Liver (tissue), 9 donors: ENCODE measurements around the gene LGR6. TPM values are rescaled to one million over a fixed set of nuclear protein-coding genes. Genes with fewer than 3 reads are reported as not detected.

Experiments used
- DNase-seq: peaks from one replicate; pipeline ENCODE4 v3.0.0-alpha.2; 2017; ENCODE audit warnings: low spot score
- H3K27ac ChIP-seq, 2 donors: one replicate each; pipeline ENCODE4 v1.7.0; 2013; ENCODE audit warnings: inconsistent platforms in 2 of 2, low read length in 2 of 2, control low read depth in 1 of 2, low read depth in 1 of 2, mild to moderate bottlenecking in 1 of 2
- H3K27me3 ChIP-seq, 4 donors: one replicate each; pipeline versions ENCODE4 v1.6.1 to v1.7.0; 2013; ENCODE audit warnings: low read length in 3 of 4, inconsistent platforms in 1 of 4, mild to moderate bottlenecking in 1 of 4, moderate library complexity in 1 of 4; ENCODE audit not compliant: control insufficient read depth in 4 of 4, insufficient read depth in 4 of 4
- H3K36me3 ChIP-seq, 4 donors: one replicate each; pipeline versions ENCODE4 v1.6.1 to v1.7.0; 2013; ENCODE audit warnings: low read length in 3 of 4, mild to moderate bottlenecking in 3 of 4, low read depth in 1 of 4, moderate library complexity in 1 of 4; ENCODE audit not compliant: control insufficient read depth in 4 of 4, insufficient read depth in 3 of 4
- H3K4me1 ChIP-seq, 4 donors: one replicate each; pipeline versions ENCODE4 v1.6.1 to v1.7.0; 2013; ENCODE audit warnings: low read length in 3 of 4, mild to moderate bottlenecking in 3 of 4, moderate library complexity in 1 of 4; ENCODE audit not compliant: control insufficient read depth in 4 of 4, insufficient read depth in 4 of 4
- H3K4me3 ChIP-seq, 3 donors: one replicate each; pipeline versions ENCODE4 v1.6.1 to v1.7.0; 2013; ENCODE audit warnings: low read length in 3 of 3, control low read depth in 1 of 3, low read depth in 1 of 3, mild to moderate bottlenecking in 1 of 3
- H3K9ac ChIP-seq, 2 donors: one replicate each; pipeline ENCODE4 v1.7.0; 2013; ENCODE audit warnings: low read length in 2 of 2, mild to moderate bottlenecking in 2 of 2, moderate library complexity in 2 of 2, control low read depth in 1 of 2, low read depth in 1 of 2
- H3K9me3 ChIP-seq, 4 donors: one replicate each; pipeline versions ENCODE4 v1.6.1 to v1.7.0; 2013; ENCODE audit warnings: low read length in 3 of 4; ENCODE audit not compliant: control insufficient read depth in 4 of 4
- EGR1 ChIP-seq, 2 donors: IDR thresholded peaks; 2 replicates each; pipeline ENCODE4 v1.6.1; 2016 to 2018; ENCODE audit warnings: antibody characterized with exemption in 2 of 2, low read depth in 2 of 2
- FOXA1 ChIP-seq: IDR thresholded peaks from 2 replicates; pipeline ENCODE4 v1.6.1; 2016; ENCODE audit warnings: antibody characterized with exemption
- FOXA2 ChIP-seq: IDR thresholded peaks from 2 replicates; pipeline ENCODE4 v1.6.1; 2016; ENCODE audit warnings: antibody characterized with exemption
- GABPA ChIP-seq, 2 donors: IDR thresholded peaks in 1 of 2; conservative IDR thresholded peaks in 1 of 2; 2 replicates each; pipeline ENCODE4 v1.6.1; 2016; ENCODE audit warnings: antibody characterized with exemption in 2 of 2, mild to moderate bottlenecking in 1 of 2, moderate library complexity in 1 of 2
- HNF4A ChIP-seq, 2 donors: conservative IDR thresholded peaks; 2 replicates each; pipeline ENCODE4 v1.6.1; 2016; ENCODE audit warnings: antibody characterized with exemption in 2 of 2, mild to moderate bottlenecking in 2 of 2
- HNF4G ChIP-seq: IDR thresholded peaks from 2 replicates; pipeline ENCODE4 v1.6.1; 2016; ENCODE audit warnings: antibody characterized with exemption
- JUND ChIP-seq, 2 donors: IDR thresholded peaks; 2 replicates each; pipeline ENCODE4 v1.6.1; 2016; ENCODE audit warnings: antibody characterized with exemption in 2 of 2
- NR2F2 ChIP-seq: IDR thresholded peaks from 2 replicates; pipeline ENCODE4 v1.6.1; 2016; ENCODE audit warnings: antibody characterized with exemption
- RAD21 ChIP-seq, 2 donors: IDR thresholded peaks; 2 replicates each; pipeline ENCODE4 v1.6.1; 2016; ENCODE audit warnings: antibody characterized with exemption in 2 of 2, mild to moderate bottlenecking in 2 of 2
- RXRA ChIP-seq, 2 donors: IDR thresholded peaks; 2 replicates each; pipeline ENCODE4 v1.6.1; 2017 to 2018; ENCODE audit warnings: antibody characterized with exemption in 2 of 2, mild to moderate bottlenecking in 1 of 2
- SP1 ChIP-seq: IDR thresholded peaks from 2 replicates; pipeline ENCODE4 v1.6.1; 2018; ENCODE audit warnings: antibody characterized with exemption, mild to moderate bottlenecking
- TAF1 ChIP-seq: conservative IDR thresholded peaks from 2 replicates; pipeline ENCODE4 v1.6.1; 2016; ENCODE audit warnings: antibody characterized with exemption, mild to moderate bottlenecking
- YY1 ChIP-seq: IDR thresholded peaks from 2 replicates; pipeline ENCODE4 v1.6.1; 2016; ENCODE audit warnings: antibody characterized with exemption, mild to moderate bottlenecking
- polyA plus RNA-seq, 2 donors: library from polyadenylated mRNA; stranded (reverse) in 1 of 2; unstranded in 1 of 2; fragments of 200-250 nt in 1 of 2; fragments of >200 nt in 1 of 2; fragmentation: Nextera tagmentation in 1 of 2; extraction: Ambion mirVana in 1 of 2; gene quantifications; one replicate each; pipeline versions ENCODE4 v1.2.1 to v1.2.3, GENCODE V29; 2013 to 2015
- total RNA-seq, 2 donors: library from RNA; depleted of rRNA; stranded (reverse); fragments of >200 nt; gene quantifications; one replicate each; pipeline ENCODE4 v1.2.3, GENCODE V29; 2014
- TF ChIP-seq, protein P1 (sequence below): IDR thresholded peaks from 2 replicates; pipeline ENCODE4 v1.6.1; 2016; ENCODE audit warnings: antibody characterized with exemption
- TF ChIP-seq, protein P2 (sequence below): fragments of 150-350 bp; IDR thresholded peaks from 2 replicates; pipeline ENCODE4 v1.5.1; 2017; ENCODE audit warnings: improper control_type of control experiment, low read depth, low read length; ENCODE audit not compliant: missing input control
- TF ChIP-seq, protein P3 (sequence below): IDR thresholded peaks from 2 replicates; pipeline ENCODE4 v1.6.1; 2016; ENCODE audit warnings: antibody characterized with exemption
- TF ChIP-seq, protein P4 (sequence below): IDR thresholded peaks from 2 replicates; pipeline ENCODE4 v1.6.1; 2016; ENCODE audit warnings: antibody characterized with exemption, mild to moderate bottlenecking
- TF ChIP-seq, protein P5 (sequence below): IDR thresholded peaks from 2 replicates; pipeline ENCODE4 v1.6.1; 2016; ENCODE audit warnings: antibody characterized with exemption
- donor health status: healthy.
- donor health status: healthy.
- donor health status: healthy.
- donor health status: healthy.
- donor health status: healthy.

LGR6 gene
- total and polyA plus RNA-seq, 4 donors, result 0.05 to 1.2 (median 0.75) TPM

DNA sequence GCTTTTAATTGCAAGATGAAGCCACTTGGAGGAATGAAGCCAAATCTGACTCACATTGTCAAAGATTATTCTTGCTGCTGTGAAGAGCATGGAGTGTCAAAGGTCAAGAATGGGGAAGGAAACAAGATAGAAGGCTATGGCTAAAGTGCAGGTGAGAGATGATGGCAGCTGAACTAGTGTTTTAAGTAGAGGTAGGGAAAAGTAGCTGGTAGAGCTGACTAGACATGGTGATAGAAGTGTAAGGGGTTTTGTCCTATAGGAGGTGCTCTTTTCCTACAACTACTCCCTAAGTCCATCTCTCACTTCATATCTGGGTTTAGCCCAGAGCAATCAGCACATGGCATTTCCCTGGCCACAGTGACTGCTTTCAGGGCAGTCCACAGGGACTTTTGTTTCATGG, 136.3 kb downstream of the LGR6 start:
- H3K4me1 ChIP-seq, result peaks cover 0 to 5% (median 3%) of the 10 kb centered on the region in 4 donors
- no peak for DNase-seq
- H3K4me3 ChIP-seq, result no peak overlapping the region
- H3K9me3 ChIP-seq, result no peaks in the 10 kb centered on the region
- H3K9ac ChIP-seq, result no peak overlapping the region
- no peaks in the 10 kb centered on the region for H3K36me3 ChIP-seq
- no peak overlapping the region for H3K27ac ChIP-seq
- TF ChIP-seq RAD21 (IDR thresholded peaks at IDR 0.05), result no peak
- TF ChIP-seq GABPA (IDR thresholded peaks at IDR 0.05 in 1 of 2, conservative IDR thresholded peaks at IDR 0.05 in 1 of 2), result no peak
- no peak for TF ChIP-seq HNF4A (conservative IDR thresholded peaks at IDR 0.05)
- no peak for TF ChIP-seq YY1
- no peak for TF ChIP-seq NR2F2
- TF ChIP-seq, protein P1, sequence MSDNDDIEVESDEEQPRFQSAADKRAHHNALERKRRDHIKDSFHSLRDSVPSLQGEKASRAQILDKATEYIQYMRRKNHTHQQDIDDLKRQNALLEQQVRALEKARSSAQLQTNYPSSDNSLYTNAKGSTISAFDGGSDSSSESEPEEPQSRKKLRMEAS, result no peak
- TF ChIP-seq SP1, result no peak
- TF ChIP-seq RXRA (IDR thresholded peaks at IDR 0.05), result no peak
- TF ChIP-seq, protein P2, sequence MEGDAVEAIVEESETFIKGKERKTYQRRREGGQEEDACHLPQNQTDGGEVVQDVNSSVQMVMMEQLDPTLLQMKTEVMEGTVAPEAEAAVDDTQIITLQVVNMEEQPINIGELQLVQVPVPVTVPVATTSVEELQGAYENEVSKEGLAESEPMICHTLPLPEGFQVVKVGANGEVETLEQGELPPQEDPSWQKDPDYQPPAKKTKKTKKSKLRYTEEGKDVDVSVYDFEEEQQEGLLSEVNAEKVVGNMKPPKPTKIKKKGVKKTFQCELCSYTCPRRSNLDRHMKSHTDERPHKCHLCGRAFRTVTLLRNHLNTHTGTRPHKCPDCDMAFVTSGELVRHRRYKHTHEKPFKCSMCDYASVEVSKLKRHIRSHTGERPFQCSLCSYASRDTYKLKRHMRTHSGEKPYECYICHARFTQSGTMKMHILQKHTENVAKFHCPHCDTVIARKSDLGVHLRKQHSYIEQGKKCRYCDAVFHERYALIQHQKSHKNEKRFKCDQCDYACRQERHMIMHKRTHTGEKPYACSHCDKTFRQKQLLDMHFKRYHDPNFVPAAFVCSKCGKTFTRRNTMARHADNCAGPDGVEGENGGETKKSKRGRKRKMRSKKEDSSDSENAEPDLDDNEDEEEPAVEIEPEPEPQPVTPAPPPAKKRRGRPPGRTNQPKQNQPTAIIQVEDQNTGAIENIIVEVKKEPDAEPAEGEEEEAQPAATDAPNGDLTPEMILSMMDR, result no peak
- no peak for TF ChIP-seq FOXA2
- TF ChIP-seq, protein P3, sequence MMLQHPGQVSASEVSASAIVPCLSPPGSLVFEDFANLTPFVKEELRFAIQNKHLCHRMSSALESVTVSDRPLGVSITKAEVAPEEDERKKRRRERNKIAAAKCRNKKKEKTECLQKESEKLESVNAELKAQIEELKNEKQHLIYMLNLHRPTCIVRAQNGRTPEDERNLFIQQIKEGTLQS, result no peak
- TF ChIP-seq, protein P4, sequence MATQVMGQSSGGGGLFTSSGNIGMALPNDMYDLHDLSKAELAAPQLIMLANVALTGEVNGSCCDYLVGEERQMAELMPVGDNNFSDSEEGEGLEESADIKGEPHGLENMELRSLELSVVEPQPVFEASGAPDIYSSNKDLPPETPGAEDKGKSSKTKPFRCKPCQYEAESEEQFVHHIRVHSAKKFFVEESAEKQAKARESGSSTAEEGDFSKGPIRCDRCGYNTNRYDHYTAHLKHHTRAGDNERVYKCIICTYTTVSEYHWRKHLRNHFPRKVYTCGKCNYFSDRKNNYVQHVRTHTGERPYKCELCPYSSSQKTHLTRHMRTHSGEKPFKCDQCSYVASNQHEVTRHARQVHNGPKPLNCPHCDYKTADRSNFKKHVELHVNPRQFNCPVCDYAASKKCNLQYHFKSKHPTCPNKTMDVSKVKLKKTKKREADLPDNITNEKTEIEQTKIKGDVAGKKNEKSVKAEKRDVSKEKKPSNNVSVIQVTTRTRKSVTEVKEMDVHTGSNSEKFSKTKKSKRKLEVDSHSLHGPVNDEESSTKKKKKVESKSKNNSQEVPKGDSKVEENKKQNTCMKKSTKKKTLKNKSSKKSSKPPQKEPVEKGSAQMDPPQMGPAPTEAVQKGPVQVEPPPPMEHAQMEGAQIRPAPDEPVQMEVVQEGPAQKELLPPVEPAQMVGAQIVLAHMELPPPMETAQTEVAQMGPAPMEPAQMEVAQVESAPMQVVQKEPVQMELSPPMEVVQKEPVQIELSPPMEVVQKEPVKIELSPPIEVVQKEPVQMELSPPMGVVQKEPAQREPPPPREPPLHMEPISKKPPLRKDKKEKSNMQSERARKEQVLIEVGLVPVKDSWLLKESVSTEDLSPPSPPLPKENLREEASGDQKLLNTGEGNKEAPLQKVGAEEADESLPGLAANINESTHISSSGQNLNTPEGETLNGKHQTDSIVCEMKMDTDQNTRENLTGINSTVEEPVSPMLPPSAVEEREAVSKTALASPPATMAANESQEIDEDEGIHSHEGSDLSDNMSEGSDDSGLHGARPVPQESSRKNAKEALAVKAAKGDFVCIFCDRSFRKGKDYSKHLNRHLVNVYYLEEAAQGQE, result no peak
- TF ChIP-seq, protein P5, sequence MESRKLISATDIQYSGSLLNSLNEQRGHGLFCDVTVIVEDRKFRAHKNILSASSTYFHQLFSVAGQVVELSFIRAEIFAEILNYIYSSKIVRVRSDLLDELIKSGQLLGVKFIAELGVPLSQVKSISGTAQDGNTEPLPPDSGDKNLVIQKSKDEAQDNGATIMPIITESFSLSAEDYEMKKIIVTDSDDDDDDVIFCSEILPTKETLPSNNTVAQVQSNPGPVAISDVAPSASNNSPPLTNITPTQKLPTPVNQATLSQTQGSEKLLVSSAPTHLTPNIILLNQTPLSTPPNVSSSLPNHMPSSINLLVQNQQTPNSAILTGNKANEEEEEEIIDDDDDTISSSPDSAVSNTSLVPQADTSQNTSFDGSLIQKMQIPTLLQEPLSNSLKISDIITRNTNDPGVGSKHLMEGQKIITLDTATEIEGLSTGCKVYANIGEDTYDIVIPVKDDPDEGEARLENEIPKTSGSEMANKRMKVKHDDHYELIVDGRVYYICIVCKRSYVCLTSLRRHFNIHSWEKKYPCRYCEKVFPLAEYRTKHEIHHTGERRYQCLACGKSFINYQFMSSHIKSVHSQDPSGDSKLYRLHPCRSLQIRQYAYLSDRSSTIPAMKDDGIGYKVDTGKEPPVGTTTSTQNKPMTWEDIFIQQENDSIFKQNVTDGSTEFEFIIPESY, result no peak
- no peak for TF ChIP-seq HNF4G
- TF ChIP-seq JUND (IDR thresholded peaks at IDR 0.05), result no peak
- no peak for TF ChIP-seq EGR1 (IDR thresholded peaks at IDR 0.05; ENCODE audit: low read depth in 2 of 2)
- no peak for TF ChIP-seq FOXA1
- no peak for TF ChIP-seq TAF1
- H3K27me3 ChIP-seq, result no peaks in the 10 kb centered on the region
